ENCODE measurements around the gene CA10.

GRCh38 chr17:51909971-51910370 lies 248.5 kb downstream of the CA10 start:
- TF ChIP-seq CTCF (IDR thresholded peaks at IDR 0.05) (no peak), EZH2 (IDR thresholded peaks at IDR 0.05; ENCODE audit: borderline replicate concordance, insufficient read depth, low read depth, low read length, poor library complexity, severe bottlenecking) (no peak)
